Measurements from ENCODE around the gene CCDC192.

GRCh38 chr5:127865273-127865672 is 162.1 kb downstream of the CCDC192 start:
- no peak for TF ChIP-seq CTCF (IDR thresholded peaks at IDR 0.05; ENCODE audit: low read depth, low read length, poor library complexity, severe bottlenecking)
- no peak for TF ChIP-seq EZH2phosphoT487 (IDR thresholded peaks at IDR 0.05; ENCODE audit: borderline replicate concordance, low read length)
